NCI-H2107 treated with DMSO at 0.1 percent for 48 hours (cell line): ENCODE results near the gene LPP.
"Not testable (repeated sequence)": the region's sequence is repeated elsewhere in the genome, so short reads cannot be mapped to it uniquely, and the experiment has no call there.

Experiments
- DNase-seq: peaks from one replicate; lab custom pipeline; 2025; ENCODE audit not compliant: unreplicated experiment; lab: John Stamatoyannopoulos, UW

Gene LPP

GRCh38 chr3:188689101-188689574 is 535.2 kb downstream of the LPP start:
- no peak for DNase-seq

- no peak for DNase-seq
These were observed 536.1 kb downstream of the LPP start for GRCh38 chr3:188690064-188690463.

- no peak for DNase-seq
These were observed 537.0 kb downstream of the LPP start for GRCh38 chr3:188691004-188691403.

- no peak for DNase-seq
These were observed 537.7 kb downstream of the LPP start for GRCh38 chr3:188691665-188692064.

GRCh38 chr3:188692700-188693099 is 538.7 kb downstream of the LPP start:
- DNase-seq: no peak

- no peak for DNase-seq
These were observed 539.5 kb downstream of the LPP start for GRCh38 chr3:188693435-188693834.

- DNase-seq: no peak
These were observed 541.3 kb downstream of the LPP start for GRCh38 chr3:188695241-188695640.

- DNase-seq: peak; percentile 38
These were observed 543.2 kb downstream of the LPP start for GRCh38 chr3:188697127-188697526.

- no peak for DNase-seq
These were observed 544.5 kb downstream of the LPP start for GRCh38 chr3:188698436-188698835.

GRCh38 chr3:188700501-188700900 is 546.5 kb downstream of the LPP start:
- DNase-seq: no peak

GRCh38 chr3:188700918-188701317 is 547.0 kb downstream of the LPP start:
- DNase-seq: no peak

GRCh38 chr3:188701485-188701969 is 547.6 kb downstream of the LPP start:
- no peak for DNase-seq

GRCh38 chr3:188702028-188702427 is 548.1 kb downstream of the LPP start:
- DNase-seq: not testable (repeated sequence)

GRCh38 chr3:188706176-188706575 is 552.2 kb downstream of the LPP start:
- DNase-seq: no peak

GRCh38 chr3:188706599-188706998 is 552.6 kb downstream of the LPP start:
- no peak for DNase-seq

GRCh38 chr3:188707381-188708288 is 553.7 kb downstream of the LPP start:
- no peak for DNase-seq

GRCh38 chr3:188711881-188712247 is 557.9 kb downstream of the LPP start:
- DNase-seq: no peak

GRCh38 chr3:188712248-188712924 is 558.4 kb downstream of the LPP start:
- DNase-seq: peak; percentile 24

- DNase-seq: no peak
These were observed 559.0 kb downstream of the LPP start for GRCh38 chr3:188712991-188713390.

GRCh38 chr3:188719545-188719944 is 565.6 kb downstream of the LPP start:
- no peak for DNase-seq

GRCh38 chr3:188720215-188720614 is 566.3 kb downstream of the LPP start:
- DNase-seq: no peak

GRCh38 chr3:188720636-188721035 is 566.7 kb downstream of the LPP start:
- no peak for DNase-seq
